LHCN-M2 (cell line): Measurements from ENCODE around the gene HES4. TPM values are rescaled to one million over a fixed set of nuclear protein-coding genes. Genes with fewer than 3 reads are reported as not detected.
"Not testable (repeated sequence)": the region's sequence is repeated elsewhere in the genome, so short reads cannot be mapped to it uniquely, and the experiment has no call there.

ENCODE experiments used
- DNase-seq: peaks from one replicate; pipeline ENCODE4 v3.0.0-alpha.2; 2012; ENCODE audit warnings: low read depth
- total RNA-seq: library from RNA; depleted of rRNA; stranded (reverse); fragments of >200 nt; gene quantifications from 2 replicates; pipeline ENCODE4 v1.2.3, GENCODE V29; 2014

The HES4 gene
- total RNA-seq, 1 experiment from 2014 or later = 2.9 TPM

GRCh38 chr1:998995-999724 lies 737 bp downstream of the HES4 start:
- no peak for DNase-seq

DNA sequence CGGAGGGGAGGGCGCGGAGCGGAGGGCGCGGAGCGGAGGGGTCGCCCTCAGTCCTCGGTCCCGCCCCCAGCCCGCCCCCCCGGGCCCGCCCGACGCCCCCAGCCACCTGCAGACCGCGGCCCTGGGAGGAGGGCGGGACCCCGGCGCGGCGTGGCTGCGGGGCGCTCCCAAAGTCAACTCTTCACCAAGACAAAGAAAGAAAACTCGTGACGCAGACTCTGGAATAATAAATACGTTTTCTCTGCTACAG lies 1.2 kb downstream of the HES4 start:
- DNase-seq = no peak

DNA sequence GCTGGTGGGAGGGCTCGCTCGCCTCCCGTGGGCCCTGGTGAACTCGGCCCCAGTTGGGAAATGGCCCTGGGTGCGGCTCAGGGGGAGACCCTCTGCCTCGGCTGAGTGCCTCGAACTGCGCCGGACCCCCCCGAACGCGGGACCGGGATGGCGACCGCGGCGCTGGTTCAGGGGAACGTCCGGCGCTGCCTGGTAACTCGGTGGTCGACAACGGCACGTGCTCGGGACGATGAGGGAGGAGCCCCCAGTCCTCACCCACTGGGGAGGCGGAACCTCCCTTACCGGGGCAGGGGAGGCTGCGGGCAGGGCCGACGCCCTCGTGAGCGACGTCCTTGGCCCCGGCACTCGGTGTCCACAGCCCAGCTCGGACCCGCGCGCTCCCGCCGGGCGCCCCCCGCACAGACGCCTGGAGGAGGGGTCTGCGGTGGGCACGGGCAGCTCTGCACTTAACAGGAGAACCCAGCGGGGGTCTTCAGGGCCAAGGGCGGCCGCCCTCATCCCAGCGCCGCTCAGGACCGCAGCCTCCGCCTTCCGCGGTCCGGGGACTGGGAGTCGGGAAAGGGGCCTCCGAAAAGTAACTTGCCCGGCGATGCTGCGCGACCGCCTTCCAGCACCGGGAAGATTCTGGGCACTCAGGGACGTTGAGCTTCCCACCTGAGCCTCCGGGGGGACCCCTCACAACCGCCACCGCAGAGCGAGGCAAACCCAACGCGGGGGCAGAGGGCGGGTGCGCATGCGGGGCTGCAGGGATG lies 1.7 kb downstream of the HES4 start:
- no peak for DNase-seq

GRCh38 chr1:997713-997992 lies 2.2 kb downstream of the HES4 start:
- DNase-seq = no peak

- DNase-seq = no peak
Observed at GRCh38 chr1:996851-997712, 2.8 kb downstream of the HES4 start.

DNA sequence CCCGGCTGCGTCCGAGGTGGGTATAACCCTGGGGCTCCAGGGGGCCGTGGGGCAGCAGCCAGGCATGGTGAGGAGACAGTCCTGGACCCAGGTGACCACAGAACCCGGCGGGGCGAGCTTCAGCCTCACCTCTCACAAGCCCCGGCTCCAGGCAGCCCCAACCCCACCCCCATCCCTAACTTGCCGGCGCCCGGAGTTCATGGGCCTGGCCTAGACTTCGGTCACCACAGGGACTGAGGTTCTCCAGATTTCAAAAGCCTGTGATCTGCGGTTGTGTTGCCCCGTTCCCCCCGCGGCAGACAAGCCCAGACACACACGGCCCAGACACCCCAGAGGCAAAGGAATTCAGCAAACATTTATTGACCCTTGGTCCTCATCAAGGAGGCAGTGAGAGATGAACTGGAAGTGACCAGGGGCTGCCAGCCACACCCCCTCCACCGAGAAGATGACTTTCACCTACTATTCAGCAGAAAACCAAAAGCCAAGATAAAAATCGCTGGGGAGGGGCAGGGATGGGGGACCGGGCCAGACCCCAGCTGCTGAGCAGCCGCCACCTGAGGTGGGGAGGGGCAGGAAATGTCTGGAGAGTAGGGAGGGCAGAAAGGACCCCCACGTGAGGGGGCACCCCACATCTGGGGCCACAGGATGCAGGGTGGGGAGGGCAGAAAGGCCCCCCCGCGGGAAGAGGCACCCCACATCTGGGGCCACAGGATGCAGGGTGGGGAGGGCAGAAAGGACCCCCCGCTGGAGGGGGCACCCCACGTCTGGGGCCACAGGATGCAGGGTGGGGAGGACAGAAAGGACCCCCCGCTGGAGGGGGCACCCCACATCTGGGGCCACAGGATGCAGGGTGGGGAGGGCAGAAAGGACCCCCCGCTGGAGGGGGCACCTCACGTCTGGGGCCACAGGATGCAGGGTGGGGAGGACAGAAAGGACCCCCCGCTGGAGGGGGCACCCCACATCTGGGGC lies 3.9 kb downstream of the HES4 start:
- DNase-seq = no peak

DNA sequence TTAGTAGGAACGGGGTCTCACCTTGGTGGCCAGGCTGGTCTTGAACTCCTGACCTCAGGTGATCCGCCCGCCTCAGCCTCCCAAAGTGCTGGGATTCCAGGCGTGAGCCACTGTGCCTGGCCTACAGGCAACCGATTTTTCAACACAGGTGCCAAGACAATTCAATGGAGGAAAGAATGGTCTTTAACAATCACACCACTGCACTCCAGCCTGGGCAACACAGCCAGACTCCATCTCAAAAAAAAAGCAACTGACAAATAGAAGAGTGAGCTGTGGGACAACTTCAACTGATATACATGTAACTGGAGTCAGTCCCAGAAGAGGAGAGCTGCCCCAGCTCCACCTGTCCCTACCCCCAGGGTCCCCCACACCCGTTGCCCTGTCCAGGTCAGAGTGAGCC lies 5.4 kb downstream of the HES4 start:
- DNase-seq = not testable (repeated sequence)

- DNase-seq = no peak
Observed at GRCh38 chr1:993379-993995, 6.4 kb downstream of the HES4 start.

DNA sequence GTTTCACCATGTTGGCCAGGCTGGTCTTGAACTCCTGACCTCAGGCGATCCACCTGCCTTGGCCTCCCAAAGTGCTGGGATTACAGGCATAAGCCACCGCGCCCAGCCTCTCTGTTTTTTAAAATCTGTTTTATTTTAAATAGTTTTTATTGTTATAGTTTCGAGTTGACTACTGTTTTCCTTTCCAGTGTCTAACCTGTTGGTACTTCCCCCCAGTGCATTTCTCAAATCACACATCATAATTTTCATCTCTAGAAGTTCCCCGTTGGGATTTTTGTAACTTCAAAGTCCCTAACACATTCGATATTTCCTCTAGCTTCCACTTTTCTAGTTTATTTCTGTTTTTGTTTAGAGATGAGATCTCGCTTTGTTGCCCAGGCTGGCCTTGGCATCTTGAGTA lies 7.5 kb downstream of the HES4 start:
- no peak for DNase-seq

- DNase-seq = no peak
Observed at GRCh38 chr1:991895-992294, 8.0 kb downstream of the HES4 start.

GRCh38 chr1:991275-991674 lies 8.6 kb downstream of the HES4 start:
- not testable (repeated sequence) for DNase-seq

GRCh38 chr1:988061-988460 lies 11.8 kb downstream of the HES4 start:
- DNase-seq = not testable (repeated sequence)

DNA sequence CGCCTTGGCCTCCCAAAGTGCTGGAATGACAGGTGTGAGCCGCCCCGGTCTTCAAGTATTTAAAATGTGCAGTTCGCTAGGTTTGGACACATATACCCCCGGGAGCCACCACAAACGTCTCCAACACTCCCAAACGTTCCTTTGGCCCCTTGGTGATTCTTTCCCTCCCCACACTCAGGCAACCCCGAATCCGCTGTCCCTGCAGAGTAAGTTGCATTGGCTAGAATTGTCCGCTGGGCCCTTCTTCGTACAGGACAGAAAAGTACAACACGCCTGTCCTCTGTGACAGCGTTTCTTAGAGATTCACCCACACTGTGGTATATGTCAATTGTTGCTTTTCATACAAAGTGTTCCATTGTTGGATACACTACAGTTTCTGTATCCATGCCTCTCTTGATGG lies 14.8 kb downstream of the HES4 start:
- DNase-seq = no peak

- no peak for DNase-seq
Observed at GRCh38 chr1:984476-984814, 15.5 kb downstream of the HES4 start.

DNA sequence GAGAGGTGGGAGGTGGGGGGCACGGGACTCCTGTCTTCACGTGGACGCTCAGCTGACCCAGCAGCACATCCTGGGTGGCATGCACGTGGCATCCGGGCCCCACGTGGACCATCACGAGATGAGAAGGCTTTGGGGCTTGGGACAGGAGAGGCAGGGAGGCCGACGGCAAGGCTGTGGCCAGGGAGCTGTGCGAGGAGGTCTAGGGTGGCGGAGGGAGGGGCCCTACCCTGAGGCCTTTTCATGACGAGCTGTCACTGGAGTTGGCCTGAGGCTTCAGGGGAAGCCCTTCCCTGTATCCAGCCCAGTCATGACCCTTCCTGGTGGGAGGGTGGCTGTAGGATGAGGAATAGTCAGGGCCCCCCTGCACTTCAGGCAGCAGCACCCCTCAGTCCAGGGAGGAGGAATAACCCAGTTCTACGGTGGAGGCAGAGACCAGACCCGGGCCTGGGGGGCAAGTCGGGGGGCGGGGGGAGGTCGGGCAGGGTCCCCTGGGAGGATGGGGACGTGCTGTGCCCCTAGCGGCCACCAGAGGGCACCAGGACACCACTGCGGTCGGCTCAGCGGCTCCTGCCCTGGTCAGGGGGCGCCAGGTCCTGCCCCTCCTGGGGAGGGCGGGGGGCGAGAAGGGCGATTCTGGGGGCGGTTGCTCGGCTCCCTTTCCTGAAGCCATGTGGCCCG lies 16.0 kb downstream of the HES4 start:
- DNase-seq = no peak

- DNase-seq = no peak
Observed at GRCh38 chr1:982765-983436, 17.0 kb downstream of the HES4 start.

- DNase-seq = no peak
Observed at GRCh38 chr1:981955-982558, 17.8 kb downstream of the HES4 start, which contains the start of gene PERM1. PERM1 (minus strand) TSS chr1:982093; CDS start chr1:981029, 1,064 bp downstream.

- no peak for DNase-seq
Observed at GRCh38 chr1:981491-981954, 18.4 kb downstream of the HES4 start.

GRCh38 chr1:980602-981395 lies 19.1 kb downstream of the HES4 start:
- DNase-seq = no peak
